Activated CD4-positive, alpha-beta T cell treated with anti-CD3 and anti-CD28 coated beads, Interleukin-10, Interleukin-2, amounts not matched to agents 100 ng/mL and 50 ng/mL, durations not matched to agents 16 hours and 8 hours (primary cell): Measurements from ENCODE around the gene YEATS4.

Experiments used
- DNase-seq: peaks from one replicate; pipeline ENCODE4 v3.0.0-alpha.2; 2020

The YEATS4 gene

GRCh38 chr12:69440016-69440415 lies 80.5 kb downstream of the YEATS4 start:
- DNase-seq, result no peak
